ENCODE data around the gene SBNO1. TPM values are rescaled to one million over a fixed set of nuclear protein-coding genes. Genes with fewer than 3 reads are reported as not detected.
A peak's percentile ranks its signal among the peaks of the same experiment; 100 is the strongest.

SBNO1 gene
- total RNA-seq, 1 experiment from 2014 or later, result 43.8 TPM

DNA sequence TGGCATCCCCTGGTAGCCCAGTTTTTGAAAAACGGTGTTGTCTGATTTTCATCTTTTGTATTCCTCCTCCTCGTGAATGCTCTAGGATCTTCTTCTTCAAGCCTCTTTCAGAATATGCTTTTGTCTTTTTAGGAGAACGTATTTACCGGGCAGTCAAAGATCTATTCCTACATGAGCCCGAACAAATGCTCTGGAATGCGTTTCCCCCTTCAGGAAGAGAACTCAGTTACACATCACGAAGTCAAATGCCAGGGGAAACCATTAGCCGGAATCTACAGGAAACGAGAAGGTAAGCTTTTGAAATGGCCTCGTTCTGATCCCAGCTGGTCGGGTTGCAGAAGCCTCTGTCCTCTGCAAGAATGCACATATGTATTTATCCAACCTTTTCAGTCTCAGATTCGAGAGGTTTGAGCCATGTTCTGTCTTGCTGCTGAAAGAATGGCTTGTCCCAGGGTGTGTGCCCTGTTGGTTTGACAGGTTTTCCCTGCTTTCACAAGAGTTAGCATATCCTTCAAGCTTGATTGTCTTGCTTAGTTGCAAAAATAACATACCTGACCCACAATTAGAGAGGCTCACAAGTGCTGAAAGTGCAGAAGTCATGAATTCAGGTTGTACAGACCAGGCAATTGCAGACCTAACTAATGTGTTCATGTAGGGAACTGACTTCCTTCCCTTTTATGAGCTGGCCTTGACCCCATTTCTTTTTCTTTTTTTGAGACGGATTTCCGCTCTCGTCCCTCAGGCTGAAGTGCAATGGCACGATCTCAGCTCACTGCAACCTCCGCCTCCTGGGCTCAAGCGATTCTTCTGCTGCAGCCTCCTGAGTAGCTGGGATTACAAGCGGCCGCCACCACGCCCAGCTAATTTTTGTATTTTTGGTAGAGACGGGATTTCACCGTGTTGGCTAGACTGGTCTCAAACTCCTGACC is 26.1 kb upstream of the SBNO1 start:
- CTCF ChIA-PET, result no interaction called here
- Histone ChIP-seq H3K4me2 (ENCODE audit: low read length) (peak overlapping the region; percentile 90), H3K4me3 (replicated peaks in 1 of 2; ENCODE audit: low read depth in 1 of 2, low read length in 2 of 2) (peak overlapping the region in 1 of 2 experiments; percentile 72; a peak in 2 of 4 replicates), H3K36me3 (ENCODE audit: control insufficient read depth in 1 of 2, insufficient read depth in 2 of 2, low read length in 2 of 2) (peaks cover 27 to 44% of the 10 kb centered on the region in 2 experiments), H3K9ac (ENCODE audit: low read length) (0 out of 2 replicates have a peak overlapping the region, but pooled peaks have one; percentile 80), H3K27me3 (ENCODE audit: insufficient read depth, low read length) (no peaks in the 10 kb centered on the region), H2AFZ (ENCODE audit: low read depth, low read length, poor library complexity, severe bottlenecking) (no peak overlapping the region), H3K79me2 (ENCODE audit: insufficient read depth, low read length) (peaks cover 86% of the 10 kb centered on the region), H3K4me1 (ENCODE audit: control insufficient read depth in 1 of 2, insufficient read depth in 2 of 2, low read length in 2 of 2) (peaks cover 10 to 25% of the 10 kb centered on the region in 2 experiments), H3K9me3 (ENCODE audit: control insufficient read depth in 1 of 2, insufficient read depth in 1 of 2, low read depth in 1 of 2, low read length in 2 of 2) (no peaks in the 10 kb centered on the region), H3K9me2 (ENCODE audit: insufficient read depth) (no peaks in the 10 kb centered on the region), H4K20me1 (ENCODE audit: insufficient read depth) (no peaks in the 10 kb centered on the region), H3K27ac (ENCODE audit: low read depth, low read length) (no peak overlapping the region)
- ATAC-seq, result no peak
- POLR2A ChIA-PET, result interaction anchor here (1.1 kb wide), 1 partner anchor 27 kb away, joined by 3 read pairs; no protein-coding TSS in a partner anchor
- TF ChIP-seq YY1 (IDR thresholded peaks at IDR 0.05; ENCODE audit: extremely low read depth, insufficient replicate concordance, low read depth, low read length) (no peak), POLR2A (IDR thresholded peaks at IDR 0.05; ENCODE audit: borderline replicate concordance, extremely low read depth, insufficient read depth, insufficient read length) (no peak), EZH2 (IDR thresholded peaks at IDR 0.05) (no peak), POLR2AphosphoS5 (IDR thresholded peaks at IDR 0.05; ENCODE audit: low read depth, low read length) (no peak), CEBPB (IDR thresholded peaks at IDR 0.05; ENCODE audit: low read depth) (no peak), CTCF (IDR thresholded peaks at IDR 0.05 in 2 of 3, conservative IDR thresholded peaks at IDR 0.05 in 1 of 3; ENCODE audit: borderline replicate concordance in 1 of 3, insufficient read depth in 1 of 3, low read depth in 2 of 3, low read length in 2 of 3) (no peak), ATF3 (IDR thresholded peaks at IDR 0.05) (no peak), ZFX (IDR thresholded peaks at IDR 0.05) (no peak), JUND (IDR thresholded peaks at IDR 0.05) (no peak), SP1 (IDR thresholded peaks at IDR 0.05; ENCODE audit: low read depth) (no peak), ELF1 (IDR thresholded peaks at IDR 0.05; ENCODE audit: borderline replicate concordance, low read depth) (no peak), TCF7L2 (IDR thresholded peaks at IDR 0.05; ENCODE audit: borderline replicate concordance, extremely low read depth, insufficient read depth, insufficient read length) (no peak), FOSL1 (IDR thresholded peaks at IDR 0.05; ENCODE audit: low read depth) (no peak), ZNF274 (IDR thresholded peaks at IDR 0.05; ENCODE audit: low read depth, low read length) (no peak)
- TF ChIP-seq, protein P1, sequence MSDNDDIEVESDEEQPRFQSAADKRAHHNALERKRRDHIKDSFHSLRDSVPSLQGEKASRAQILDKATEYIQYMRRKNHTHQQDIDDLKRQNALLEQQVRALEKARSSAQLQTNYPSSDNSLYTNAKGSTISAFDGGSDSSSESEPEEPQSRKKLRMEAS (IDR thresholded peaks at IDR 0.05), result no peak
- RAD21 ChIA-PET (ENCODE audit: low non-redundant PET in 1 of 2, low total read pairs in 2 of 2, uncharacterized antibody in 2 of 2, unreplicated experiment in 2 of 2), result no interaction called here
- DNase-seq (ENCODE audit: low read depth, low spot score), result no peak
- intact Hi-C loops (cut with micrococcal nuclease), result loop anchor here (5.0 kb wide), 1 partner anchor 192 kb away; the partner anchor contains the start of gene TMED2
- TSS peak; percentile 23 for BruUV-seq (replicated peaks)

All from HCT116 (cell line).